HUES48 (cell line): ENCODE measurements around the gene NKAIN2.

Experiments
- H3K27ac ChIP-seq: one replicate; pipeline ENCODE4 v1.7.0; 2013; ENCODE audit warnings: low read depth, low read length, inconsistent platforms
- H3K27me3 ChIP-seq: 2 replicates; pipeline ENCODE4 v1.6.1; 2013; ENCODE audit warnings: mild to moderate bottlenecking, low read length; ENCODE audit not compliant: control insufficient read depth, insufficient read depth
- H3K36me3 ChIP-seq: 2 replicates; pipeline ENCODE4 v1.6.1; 2013; ENCODE audit warnings: low read length; ENCODE audit not compliant: control insufficient read depth, insufficient read depth
- H3K4me1 ChIP-seq: 2 replicates; pipeline ENCODE4 v1.6.1; 2013; ENCODE audit warnings: mild to moderate bottlenecking, low read length; ENCODE audit not compliant: control insufficient read depth, insufficient read depth
- H3K4me3 ChIP-seq: 2 replicates; pipeline ENCODE4 v1.5.1; 2013; ENCODE audit warnings: mild to moderate bottlenecking, low read depth, low read length
- H3K9ac ChIP-seq: 2 replicates; pipeline ENCODE4 v1.6.1; 2013; ENCODE audit warnings: mild to moderate bottlenecking, low read depth, low read length, moderate library complexity
- H3K9me3 ChIP-seq: 2 replicates; pipeline ENCODE4 v1.6.1; 2013; ENCODE audit warnings: low read length; ENCODE audit not compliant: control insufficient read depth, insufficient read depth

NKAIN2 gene

GRCh38 chr6:124753562-124754105, 950.0 kb downstream of the NKAIN2 start:
- no peaks in the 10 kb centered on the region for H3K36me3 ChIP-seq
- H3K9me3 ChIP-seq, result no peaks in the 10 kb centered on the region
- no peak overlapping the region for H3K27ac ChIP-seq
- H3K4me3 ChIP-seq, result no peak overlapping the region
- peaks cover 11% of the 10 kb centered on the region for H3K27me3 ChIP-seq
- H3K4me1 ChIP-seq, result no peaks in the 10 kb centered on the region
- no peak overlapping the region for H3K9ac ChIP-seq

- peaks cover 2% of the 10 kb centered on the region; the same call in 1 of the 2 replicates for H3K27me3 ChIP-seq
- no peak overlapping the region for H3K27ac ChIP-seq
- no peaks in the 10 kb centered on the region for H3K4me1 ChIP-seq
- no peaks in the 10 kb centered on the region for H3K36me3 ChIP-seq
- no peak overlapping the region for H3K9ac ChIP-seq
- no peak overlapping the region for H3K4me3 ChIP-seq
- H3K9me3 ChIP-seq, result no peaks in the 10 kb centered on the region
These were observed 951.7 kb downstream of the NKAIN2 start for GRCh38 chr6:124755321-124755720.

GRCh38 chr6:124757560-124757959, 953.9 kb downstream of the NKAIN2 start:
- Histone ChIP-seq H3K27me3 (no peaks in the 10 kb centered on the region), H3K9ac (no peak overlapping the region), H3K4me1 (no peaks in the 10 kb centered on the region), H3K36me3 (no peaks in the 10 kb centered on the region), H3K4me3 (no peak overlapping the region), H3K9me3 (no peaks in the 10 kb centered on the region), H3K27ac (no peak overlapping the region)

- Histone ChIP-seq H3K27me3 (no peaks in the 10 kb centered on the region), H3K36me3 (no peaks in the 10 kb centered on the region), H3K4me1 (no peaks in the 10 kb centered on the region), H3K4me3 (no peak overlapping the region), H3K9me3 (no peaks in the 10 kb centered on the region), H3K27ac (no peak overlapping the region), H3K9ac (no peak overlapping the region)
These were observed 955.0 kb downstream of the NKAIN2 start for GRCh38 chr6:124758663-124759062.

DNA sequence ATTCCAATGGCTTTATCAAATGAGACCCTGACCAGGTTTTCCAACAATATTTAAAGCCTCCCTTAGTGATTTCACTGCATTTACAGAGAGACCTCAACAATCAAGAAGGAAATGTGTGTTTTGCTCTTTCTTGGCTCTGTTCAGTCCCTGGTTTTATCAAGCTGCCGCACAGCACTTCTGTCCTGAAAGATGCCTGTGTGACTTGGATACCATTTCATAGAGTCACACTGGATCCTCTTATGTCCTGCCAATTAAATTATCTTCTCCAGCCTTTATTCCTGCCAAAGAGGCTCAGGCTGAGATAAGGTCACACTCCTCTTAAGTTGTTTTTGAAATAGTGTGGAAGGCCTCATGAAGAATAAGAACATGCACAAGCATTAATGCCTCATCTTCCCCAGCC, 961.6 kb downstream of the NKAIN2 start:
- no peak overlapping the region for H3K9ac ChIP-seq
- no peak overlapping the region for H3K4me3 ChIP-seq
- H3K36me3 ChIP-seq, result no peaks in the 10 kb centered on the region
- no peaks in the 10 kb centered on the region for H3K27me3 ChIP-seq
- no peaks in the 10 kb centered on the region for H3K9me3 ChIP-seq
- 0 out of 2 replicates have a peak, but pooled peaks cover 4% of the 10 kb centered on the region for H3K4me1 ChIP-seq
- no peak overlapping the region for H3K27ac ChIP-seq

DNA sequence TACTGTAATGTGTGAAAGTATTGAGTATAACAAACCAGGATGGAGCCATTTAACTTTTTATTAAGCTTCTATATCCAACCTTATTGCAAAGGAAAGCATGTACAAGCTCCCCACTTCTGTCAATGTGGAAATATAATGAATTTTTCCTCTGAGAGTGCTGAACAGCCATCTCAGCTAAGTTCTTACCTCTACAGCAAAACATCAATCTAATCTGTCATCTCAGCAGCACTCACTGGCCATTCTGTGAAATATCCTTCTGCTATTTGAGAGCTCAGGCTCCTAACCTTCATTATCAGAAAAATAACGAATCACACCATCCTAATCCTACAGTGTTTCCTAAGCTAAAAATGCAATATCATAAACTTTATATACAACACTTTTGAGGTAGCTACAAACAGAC, 964.6 kb downstream of the NKAIN2 start:
- Histone ChIP-seq H3K27ac (no peak overlapping the region), H3K4me3 (no peak overlapping the region), H3K9ac (no peak overlapping the region), H3K4me1 (0 out of 2 replicates have a peak, but pooled peaks cover 6% of the 10 kb centered on the region), H3K27me3 (no peaks in the 10 kb centered on the region), H3K9me3 (no peaks in the 10 kb centered on the region), H3K36me3 (no peaks in the 10 kb centered on the region)

DNA sequence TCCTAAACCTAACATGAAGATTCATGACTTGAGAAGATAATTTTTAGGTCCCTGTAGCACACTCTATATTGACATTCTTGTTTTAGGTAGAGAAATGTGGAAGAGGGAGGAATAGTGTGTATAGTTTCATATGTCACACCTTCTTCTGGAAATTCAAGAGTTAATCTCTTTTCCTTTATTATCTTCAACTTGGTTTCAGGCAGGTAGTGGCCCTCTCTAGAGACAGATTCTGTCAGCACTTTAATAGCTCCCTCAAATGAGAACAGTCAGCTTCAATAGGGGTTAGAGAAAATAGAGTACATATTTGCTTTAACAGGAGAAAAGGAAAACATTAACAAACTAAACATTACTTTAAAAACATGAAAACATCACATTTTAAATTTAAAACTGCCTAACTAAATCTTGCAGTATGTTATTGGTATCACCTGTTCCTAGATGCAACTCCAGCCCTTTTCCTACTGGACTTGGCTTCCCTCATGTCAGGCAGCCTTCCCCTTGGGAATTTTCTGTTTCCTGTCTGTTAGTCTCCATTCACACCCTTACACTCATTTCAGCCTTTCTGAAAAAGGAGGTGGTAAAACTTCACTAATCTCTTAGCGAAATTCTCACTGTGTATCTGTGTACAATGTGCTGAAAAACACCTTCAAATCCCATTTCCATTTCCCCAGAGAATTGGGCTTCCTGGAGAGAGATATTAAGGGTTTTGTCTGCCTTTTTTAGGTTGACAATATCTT, 966.3 kb downstream of the NKAIN2 start:
- Histone ChIP-seq H3K4me3 (no peak overlapping the region), H3K27me3 (no peaks in the 10 kb centered on the region), H3K9ac (no peak overlapping the region), H3K36me3 (no peaks in the 10 kb centered on the region), H3K9me3 (no peaks in the 10 kb centered on the region), H3K4me1 (0 out of 2 replicates have a peak, but pooled peaks cover 6% of the 10 kb centered on the region), H3K27ac (no peak overlapping the region)

GRCh38 chr6:124770784-124771183, 967.1 kb downstream of the NKAIN2 start:
- Histone ChIP-seq H3K9me3 (no peaks in the 10 kb centered on the region), H3K27me3 (no peaks in the 10 kb centered on the region), H3K4me3 (no peak overlapping the region), H3K27ac (no peak overlapping the region), H3K9ac (no peak overlapping the region), H3K4me1 (0 out of 2 replicates have a peak, but pooled peaks cover 6% of the 10 kb centered on the region), H3K36me3 (no peaks in the 10 kb centered on the region)

- H3K27ac ChIP-seq, result no peak overlapping the region
These were observed 969.2 kb downstream of the NKAIN2 start for GRCh38 chr6:124772733-124773319.

DNA sequence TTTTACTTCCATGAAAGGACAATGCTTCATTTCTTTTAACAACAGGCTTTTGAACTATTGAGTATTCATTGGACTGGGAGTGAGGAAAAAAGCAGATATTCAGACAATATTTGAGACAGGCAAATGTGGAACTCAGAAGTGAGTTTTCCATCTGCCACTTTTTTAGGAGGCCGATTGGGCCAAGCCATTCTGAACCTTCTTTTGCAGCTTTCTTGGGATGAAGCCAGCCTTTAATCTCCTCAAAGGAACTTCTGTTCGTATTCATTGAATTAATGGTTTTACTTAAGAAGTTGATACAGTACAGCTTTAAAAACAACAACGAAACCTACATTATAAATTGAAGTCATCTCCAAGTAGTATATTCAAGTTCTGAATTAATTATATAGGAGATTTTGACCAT, 971.5 kb downstream of the NKAIN2 start:
- no peaks in the 10 kb centered on the region for H3K9me3 ChIP-seq
- no peak overlapping the region for H3K27ac ChIP-seq
- 0 out of 2 replicates have a peak, but pooled peaks cover 3% of the 10 kb centered on the region for H3K4me1 ChIP-seq
- no peak overlapping the region for H3K4me3 ChIP-seq
- no peaks in the 10 kb centered on the region for H3K36me3 ChIP-seq
- no peaks in the 10 kb centered on the region for H3K27me3 ChIP-seq
- no peak overlapping the region for H3K9ac ChIP-seq

More at GRCh38 chr6:124772733-124773319, 969.2 kb downstream of the NKAIN2 start:
- Histone ChIP-seq H3K36me3 (no peaks in the 10 kb centered on the region), H3K27me3 (no peaks in the 10 kb centered on the region), H3K9ac (no peak overlapping the region), H3K4me1 (0 out of 2 replicates have a peak, but pooled peaks cover 6% of the 10 kb centered on the region), H3K9me3 (no peaks in the 10 kb centered on the region), H3K4me3 (no peak overlapping the region)

DNA sequence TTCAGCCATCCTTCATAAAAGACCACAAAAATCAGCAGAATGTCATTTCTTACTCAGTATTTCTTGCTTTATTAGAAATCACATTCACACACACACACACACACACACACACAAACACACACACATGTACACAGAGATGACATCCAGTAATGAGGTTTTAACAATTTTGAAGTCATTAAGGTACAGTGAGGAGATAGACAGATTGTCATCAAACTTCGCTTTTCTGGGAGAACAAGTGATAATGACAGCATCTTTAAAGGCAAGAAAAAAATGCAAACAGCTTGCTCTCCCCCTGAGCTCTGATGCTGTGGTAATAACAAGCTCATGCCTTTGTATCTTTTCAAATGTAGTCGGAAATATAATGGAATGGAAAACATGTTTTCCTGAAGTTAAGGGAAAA, 974.2 kb downstream of the NKAIN2 start:
- Histone ChIP-seq H3K27ac (no peak overlapping the region), H3K4me1 (no peaks in the 10 kb centered on the region), H3K36me3 (no peaks in the 10 kb centered on the region), H3K4me3 (no peak overlapping the region), H3K9ac (no peak overlapping the region), H3K27me3 (no peaks in the 10 kb centered on the region), H3K9me3 (no peaks in the 10 kb centered on the region)
